ENCODE results near the gene ACAN. TPM values are rescaled to one million over a fixed set of nuclear protein-coding genes. Genes with fewer than 3 reads are reported as not detected.
A peak's percentile ranks its signal among the peaks of the same experiment; 100 is the strongest.

Gene ACAN
- total and polyA plus RNA-seq, 9 of the 15 experiments (the other 6 are each of a cell fraction or from before 2014, with no cell fraction given), result not detected

GRCh38 chr15:88864861-88865497 lies 61.7 kb downstream of the ACAN start (continued):
- no peak for TF ChIP-seq ZBTB17 (CRISPR knock-in tag; IDR thresholded peaks at IDR 0.05)
- TF ChIP-seq TCF3 (CRISPR knock-in tag; IDR thresholded peaks at IDR 0.05), result peak; percentile 36
- TF ChIP-seq U2AF2 (optimal IDR thresholded peaks at IDR 0.05; ENCODE audit: low read depth, low read length), result no peak
- peak; percentile 62 for TF ChIP-seq USF1 (CRISPR knock-in tag; IDR thresholded peaks at IDR 0.05)
- TF ChIP-seq FOXO4 (CRISPR knock-in tag; IDR thresholded peaks at IDR 0.05), result no peak
- peak; percentile 57 to 59 for TF ChIP-seq MNT (conservative IDR thresholded peaks at IDR 0.05)
- no peak for TF ChIP-seq ZNF253 (CRISPR knock-in tag; conservative IDR thresholded peaks at IDR 0.05)
- TF ChIP-seq MAX (CRISPR knock-in tag; IDR thresholded peaks at IDR 0.05), result peak; percentile 18; the same call in 1 of the 2 replicates
- TF ChIP-seq L3MBTL2 (IDR thresholded peaks at IDR 0.05), result peak; percentile 32; the same call in 1 of the 2 replicates
- peak; percentile 82 for TF ChIP-seq RAD51 (IDR thresholded peaks at IDR 0.05; ENCODE audit: borderline replicate concordance, low read depth)
- no peak for TF ChIP-seq MAZ (CRISPR knock-in tag; conservative IDR thresholded peaks at IDR 0.05 in 1 of 2, IDR thresholded peaks at IDR 0.05 in 1 of 2)
- TF ChIP-seq NR4A1 (CRISPR knock-in tag; IDR thresholded peaks at IDR 0.05), result no peak
- TF ChIP-seq NR4A1 (tag; IDR thresholded peaks at IDR 0.05), result no peak
- no peak for TF ChIP-seq ZNF764 (CRISPR knock-in tag; IDR thresholded peaks at IDR 0.05; ENCODE audit: low read depth)
- TF ChIP-seq ZSCAN32 (CRISPR knock-in tag; IDR thresholded peaks at IDR 0.05), result no peak
- no peak for TF ChIP-seq ZNF609 (CRISPR knock-in tag; IDR thresholded peaks at IDR 0.05; ENCODE audit: borderline replicate concordance)
- TF ChIP-seq SRSF1 (IDR thresholded peaks at IDR 0.05; ENCODE audit: low read depth, low read length), result no peak
- peak; percentile 42; the same call in 1 of the 2 replicates for TF ChIP-seq ARID1B (IDR thresholded peaks at IDR 0.05)
- no peak for TF ChIP-seq CBX8 (IDR thresholded peaks at IDR 0.05; ENCODE audit: borderline replicate concordance, extremely low read depth, low read depth, low read length, poor library complexity, severe bottlenecking)

All from K562 (cell line).